Choroid plexus epithelial cell (primary cell): Measurements from ENCODE around the gene THRAP3.

ENCODE experiments used
- DNase-seq: peaks from one replicate; pipeline ENCODE4 v3.0.0-alpha.2; 2010; ENCODE audit warnings: low read depth
- H3K4me3 ChIP-seq: 2 replicates; pipeline ENCODE4 v1.5.1; 2011; ENCODE audit warnings: low read depth, mild to moderate bottlenecking, control low read depth, low read length, moderate library complexity
- TF ChIP-seq, protein P1 (sequence below): conservative IDR thresholded peaks from 2 replicates; pipeline ENCODE4 v1.5.1; 2011; ENCODE audit warnings: low read depth, mild to moderate bottlenecking, control low read depth, inconsistent platforms, low read length, moderate library complexity

The THRAP3 gene

GRCh38 chr1:36328088-36328480 lies 103.8 kb downstream of the THRAP3 start:
- DNase-seq: no peak
- TF ChIP-seq, protein P1, sequence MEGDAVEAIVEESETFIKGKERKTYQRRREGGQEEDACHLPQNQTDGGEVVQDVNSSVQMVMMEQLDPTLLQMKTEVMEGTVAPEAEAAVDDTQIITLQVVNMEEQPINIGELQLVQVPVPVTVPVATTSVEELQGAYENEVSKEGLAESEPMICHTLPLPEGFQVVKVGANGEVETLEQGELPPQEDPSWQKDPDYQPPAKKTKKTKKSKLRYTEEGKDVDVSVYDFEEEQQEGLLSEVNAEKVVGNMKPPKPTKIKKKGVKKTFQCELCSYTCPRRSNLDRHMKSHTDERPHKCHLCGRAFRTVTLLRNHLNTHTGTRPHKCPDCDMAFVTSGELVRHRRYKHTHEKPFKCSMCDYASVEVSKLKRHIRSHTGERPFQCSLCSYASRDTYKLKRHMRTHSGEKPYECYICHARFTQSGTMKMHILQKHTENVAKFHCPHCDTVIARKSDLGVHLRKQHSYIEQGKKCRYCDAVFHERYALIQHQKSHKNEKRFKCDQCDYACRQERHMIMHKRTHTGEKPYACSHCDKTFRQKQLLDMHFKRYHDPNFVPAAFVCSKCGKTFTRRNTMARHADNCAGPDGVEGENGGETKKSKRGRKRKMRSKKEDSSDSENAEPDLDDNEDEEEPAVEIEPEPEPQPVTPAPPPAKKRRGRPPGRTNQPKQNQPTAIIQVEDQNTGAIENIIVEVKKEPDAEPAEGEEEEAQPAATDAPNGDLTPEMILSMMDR: no peak
- no peak overlapping the region for H3K4me3 ChIP-seq

GRCh38 chr1:36328713-36329112 lies 104.5 kb downstream of the THRAP3 start:
- TF ChIP-seq, protein P1: no peak
- DNase-seq: peak; percentile 44
- no peak overlapping the region for H3K4me3 ChIP-seq

DNA sequence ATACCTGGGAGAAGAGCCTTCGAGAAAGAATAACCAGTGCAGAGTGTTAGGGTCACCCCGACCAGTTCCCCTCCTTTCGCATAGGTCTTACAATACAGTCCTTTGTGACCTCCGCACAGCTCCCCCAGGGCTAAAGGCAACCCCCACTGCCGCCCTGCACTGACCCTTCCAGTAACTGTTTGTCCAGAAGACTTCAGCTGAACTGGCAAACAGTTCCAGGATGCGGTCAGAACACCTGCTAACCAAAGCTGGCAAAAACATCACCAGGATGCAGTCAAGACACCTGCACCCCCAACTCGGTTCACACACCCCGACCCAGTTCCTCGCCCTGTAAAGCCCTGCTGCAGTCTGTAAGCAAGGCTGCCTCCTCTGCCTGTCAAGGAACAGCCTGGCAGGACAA lies 105.6 kb downstream of the THRAP3 start:
- DNase-seq: no peak
- TF ChIP-seq, protein P1: no peak
- no peak overlapping the region for H3K4me3 ChIP-seq

DNA sequence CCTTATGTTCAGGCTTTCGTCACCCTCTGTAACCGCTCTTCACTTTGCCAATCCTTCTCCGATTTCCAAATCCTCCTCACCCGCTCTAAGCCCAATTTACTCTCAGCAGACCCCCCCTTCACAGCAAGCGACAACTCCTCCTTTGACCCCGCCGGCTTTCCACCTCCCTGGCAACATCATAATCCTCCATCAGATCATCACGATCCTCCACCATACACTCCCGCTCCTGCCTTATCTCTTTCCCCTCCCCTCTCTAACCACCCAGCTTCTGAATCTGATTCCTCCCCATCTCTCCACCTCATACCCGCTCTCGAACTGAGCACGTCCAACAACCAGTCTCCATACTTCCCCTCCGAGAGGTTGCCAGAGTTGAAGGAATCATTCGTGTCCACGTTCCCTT lies 106.7 kb downstream of the THRAP3 start:
- TF ChIP-seq, protein P1: no peak
- DNase-seq: no peak
- no peak overlapping the region for H3K4me3 ChIP-seq

DNA sequence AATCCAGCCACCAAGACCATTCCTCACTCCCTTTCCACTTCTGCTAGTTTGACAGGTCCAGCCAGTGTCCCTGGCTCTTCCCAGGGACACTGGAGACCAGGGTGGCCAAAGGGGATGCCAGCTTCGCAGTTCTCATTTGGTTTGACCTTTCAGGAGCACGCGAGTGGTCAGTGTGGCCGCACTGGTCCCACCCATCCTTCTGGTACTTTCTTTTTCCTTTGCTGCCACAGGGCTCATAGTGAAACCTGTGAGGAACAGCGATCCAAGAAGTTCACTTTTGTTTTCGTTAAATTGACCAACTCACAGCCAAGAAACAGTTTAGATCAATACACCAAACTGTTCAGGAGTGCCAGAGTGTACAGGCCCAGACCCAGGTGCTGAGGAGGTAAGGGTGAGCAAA lies 113.6 kb downstream of the THRAP3 start:
- no peak overlapping the region for H3K4me3 ChIP-seq
- TF ChIP-seq, protein P1: no peak
- DNase-seq: no peak

DNA sequence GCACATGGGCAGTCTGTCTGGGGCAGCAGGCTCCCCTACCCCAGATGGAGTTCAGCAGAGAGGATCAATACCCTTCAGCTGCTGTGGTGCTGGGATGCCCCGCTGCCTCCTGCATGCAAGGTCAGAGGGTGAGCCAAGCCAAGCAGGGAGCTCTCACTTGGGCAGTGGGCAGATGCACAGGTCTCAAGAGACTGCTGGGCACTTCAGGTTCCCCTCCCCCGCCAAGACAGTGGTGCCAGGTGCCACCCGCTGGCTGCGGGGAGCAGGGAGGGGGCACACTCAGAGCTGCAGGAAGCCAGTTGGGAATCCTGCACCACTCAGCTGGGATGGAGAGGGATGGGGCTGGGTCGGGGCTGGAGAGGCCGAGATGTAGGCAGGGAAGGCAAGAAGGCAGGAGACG lies 115.0 kb downstream of the THRAP3 start:
- no peak overlapping the region for H3K4me3 ChIP-seq
- TF ChIP-seq, protein P1: no peak
- no peak for DNase-seq

GRCh38 chr1:36339615-36340014 lies 115.4 kb downstream of the THRAP3 start:
- H3K4me3 ChIP-seq: no peak overlapping the region
- no peak for DNase-seq
- TF ChIP-seq, protein P1: no peak
